ENCODE results near the gene CD3E. TPM values are rescaled to one million over a fixed set of nuclear protein-coding genes. Genes with fewer than 3 reads are reported as not detected.

CD3E gene
- total RNA-seq, 6 donors from 2014 or later = 3.9 to 13.6 (median 9.1) TPM

- TF ChIP-seq CTCF (IDR thresholded peaks at IDR 0.05) (no peak), EP300 (IDR thresholded peaks at IDR 0.05) (no peak), POLR2AphosphoS5 (IDR thresholded peaks at IDR 0.05) (no peak), POLR2A (IDR thresholded peaks at IDR 0.05) (no peak)
- H3K9me3 ChIP-seq = no peaks in the 10 kb centered on the region
- ATAC-seq (ENCODE audit: low FRiP score in 2 of 2) (no peak), DNase-seq (no peak)
- H3K4me1 ChIP-seq = no peaks in the 10 kb centered on the region
- no peaks in the 10 kb centered on the region for H3K36me3 ChIP-seq
- no peaks in the 10 kb centered on the region for H3K27me3 ChIP-seq
- H3K4me3 ChIP-seq = peak overlapping the region in 1 of 4 donors; percentile 0
- no peak overlapping the region for H3K27ac ChIP-seq
- WGBS, 2 donors = 77 to 94% methylated on average over 3 of the region's 3 CpGs
Observed at GRCh38 chr11:118340449-118340848, 35.9 kb downstream of the CD3E start.

GRCh38 chr11:118341261-118341660 lies 36.7 kb downstream of the CD3E start:
- ATAC-seq (ENCODE audit: low FRiP score in 2 of 2) (no peak), DNase-seq (no peak)
- WGBS, 2 donors = 77 to 96% methylated on average over 3 of the region's 3 CpGs
- H3K4me3 ChIP-seq = peak overlapping the region in 2 of 4 donors; percentile 30 to 31
- no peaks in the 10 kb centered on the region for H3K27me3 ChIP-seq
- no peaks in the 10 kb centered on the region for H3K4me1 ChIP-seq
- H3K36me3 ChIP-seq = no peaks in the 10 kb centered on the region
- H3K9me3 ChIP-seq = no peaks in the 10 kb centered on the region
- TF ChIP-seq POLR2AphosphoS5 (IDR thresholded peaks at IDR 0.05) (no peak), CTCF (IDR thresholded peaks at IDR 0.05) (no peak), POLR2A (IDR thresholded peaks at IDR 0.05) (no peak), EP300 (IDR thresholded peaks at IDR 0.05) (no peak)
- no peak overlapping the region for H3K27ac ChIP-seq

- Histone ChIP-seq H3K4me1 (no peaks in the 10 kb centered on the region), H3K27me3 (no peaks in the 10 kb centered on the region), H3K4me3 (peak overlapping the region in 3 of 4 donors; percentile 19 to 31 (median 30)), H3K9me3 (no peaks in the 10 kb centered on the region), H3K36me3 (no peaks in the 10 kb centered on the region), H3K27ac (peak overlapping the region in 2 of 4 donors; percentile 52 to 69)
- no peak for DNase-seq
- 84 to 90% methylated on average over 5 of the region's 5 CpGs for WGBS, 2 donors
- TF ChIP-seq POLR2A (IDR thresholded peaks at IDR 0.05) (no peak), POLR2AphosphoS5 (IDR thresholded peaks at IDR 0.05) (no peak), CTCF (IDR thresholded peaks at IDR 0.05) (no peak)
- ATAC-seq (ENCODE audit: low FRiP score in 2 of 2) = no peak
Observed at GRCh38 chr11:118341815-118342489, 37.4 kb downstream of the CD3E start.

GRCh38 chr11:118342503-118343161 lies 38.1 kb downstream of the CD3E start, which contains the start of gene CD3D:
Gene CD3D, minus strand, starts transcription at chr11:118342705. Its CDS starts 98 bp downstream, at chr11:118342607.
- Histone ChIP-seq H3K27me3 (no peaks in the 10 kb centered on the region), H3K36me3 (no peaks in the 10 kb centered on the region), H3K4me1 (no peaks in the 10 kb centered on the region), H3K9me3 (no peaks in the 10 kb centered on the region), H3K27ac (peak within 1 kb of the TSS in 2 of 4 donors; percentile 52 to 69), H3K4me3 (peak within 1 kb of the TSS in 3 of 4 donors; percentile 19 to 31 (median 30))
- WGBS, 2 donors = 76 to 83% methylated on average over 13 of the region's 13 CpGs
- no peak for DNase-seq
- no peak for ATAC-seq (ENCODE audit: low FRiP score in 2 of 2)
- TF ChIP-seq POLR2A (IDR thresholded peaks at IDR 0.05) (peak in 1 of 4 donors; percentile 15), CTCF (IDR thresholded peaks at IDR 0.05) (no peak)

All from upper lobe of left lung (tissue), 6 donors.